ENCODE data around the gene ADCY1.

- TF ChIP-seq EZH2 (IDR thresholded peaks at IDR 0.05): no peak
- TF ChIP-seq POLR2AphosphoS5 (IDR thresholded peaks at IDR 0.05; ENCODE audit: borderline replicate concordance, low read depth, low read length): no peak
These were observed 16.5 kb downstream of the ADCY1 start for GRCh38 chr7:45590679-45591057.
